K562 (cell line): ENCODE data around the gene PDE4D.

Experiments
- POLR2A ChIP-seq: fragments of 450-650 bp; conservative IDR thresholded peaks from 2 replicates; pipeline ENCODE4 v1.6.1; 2016
- TF ChIP-seq, protein P1 (sequence below): sonication (generic); formaldehyde crosslinking; IDR thresholded peaks from 2 replicates; pipeline ENCODE4 v1.9.0; 2022; ENCODE audit warnings: mild to moderate bottlenecking, missing genetic modification reagents

- TF ChIP-seq, protein P1, sequence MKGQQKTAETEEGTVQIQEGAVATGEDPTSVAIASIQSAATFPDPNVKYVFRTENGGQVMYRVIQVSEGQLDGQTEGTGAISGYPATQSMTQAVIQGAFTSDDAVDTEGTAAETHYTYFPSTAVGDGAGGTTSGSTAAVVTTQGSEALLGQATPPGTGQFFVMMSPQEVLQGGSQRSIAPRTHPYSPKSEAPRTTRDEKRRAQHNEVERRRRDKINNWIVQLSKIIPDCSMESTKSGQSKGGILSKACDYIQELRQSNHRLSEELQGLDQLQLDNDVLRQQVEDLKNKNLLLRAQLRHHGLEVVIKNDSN, result no peak
- TF ChIP-seq POLR2A, result no peak
These were observed 454.2 kb downstream of the PDE4D start for GRCh38 chr5:59439303-59439702.
